ENCODE data around the gene ZBTB20.

ZBTB20 gene

GRCh38 chr3:114902691-114903101 is 244.4 kb downstream of the ZBTB20 start:
- DNase-seq = no peak

- DNase-seq = no peak
These were observed 246.2 kb downstream of the ZBTB20 start for GRCh38 chr3:114900908-114901307.

GRCh38 chr3:114899186-114899931 is 247.7 kb downstream of the ZBTB20 start:
- DNase-seq = no peak

GRCh38 chr3:114896978-114897377 is 250.1 kb downstream of the ZBTB20 start:
- DNase-seq = no peak

GRCh38 chr3:114893361-114893760 is 253.7 kb downstream of the ZBTB20 start:
- no peak for DNase-seq

GRCh38 chr3:114892880-114893279 is 254.2 kb downstream of the ZBTB20 start:
- DNase-seq = no peak

- DNase-seq = no peak
These were observed 254.8 kb downstream of the ZBTB20 start for GRCh38 chr3:114892131-114892879.

GRCh38 chr3:114887806-114888205 is 259.3 kb downstream of the ZBTB20 start:
- no peak for DNase-seq

- DNase-seq = no peak
These were observed 260.2 kb downstream of the ZBTB20 start for GRCh38 chr3:114886905-114887304.

- no peak for DNase-seq
These were observed 262.7 kb downstream of the ZBTB20 start for GRCh38 chr3:114884213-114884923.

GRCh38 chr3:114880078-114880477 is 267.0 kb downstream of the ZBTB20 start:
- no peak for DNase-seq

- no peak for DNase-seq
These were observed 267.7 kb downstream of the ZBTB20 start for GRCh38 chr3:114879059-114880031.

- DNase-seq = no peak
These were observed 268.8 kb downstream of the ZBTB20 start for GRCh38 chr3:114878114-114878839.

GRCh38 chr3:114877378-114878113 is 269.5 kb downstream of the ZBTB20 start:
- DNase-seq = no peak

GRCh38 chr3:114874522-114874971 is 272.5 kb downstream of the ZBTB20 start:
- DNase-seq = no peak

GRCh38 chr3:114873591-114873990 is 273.5 kb downstream of the ZBTB20 start:
- DNase-seq = no peak

GRCh38 chr3:114872588-114872987 is 274.5 kb downstream of the ZBTB20 start:
- DNase-seq = no peak

GRCh38 chr3:114872050-114872449 is 275.0 kb downstream of the ZBTB20 start:
- DNase-seq = no peak

- DNase-seq = no peak
These were observed 279.1 kb downstream of the ZBTB20 start for GRCh38 chr3:114867835-114868503.

GRCh38 chr3:114867359-114867758 is 279.7 kb downstream of the ZBTB20 start:
- no peak for DNase-seq
